DOHH2 (cell line): ENCODE results near the gene LYPD6.

Source experiments
- H3F3A ChIP-seq: fragments of 200-600 bp; sonication (generic), shearing (Covaris generic); 2 replicates; pipeline ENCODE4 v1.6.0; 2016; ENCODE audit warnings: antibody characterized with exemption, mild to moderate bottlenecking; ENCODE audit not compliant: control insufficient read depth, insufficient read depth
- H3K27ac ChIP-seq: fragments of 200-600 bp; sonication (generic); 2 replicates; pipeline ENCODE4 v1.5.1; 2014; ENCODE audit warnings: low read depth, mild to moderate bottlenecking, low read length, moderate library complexity
- H3K27me3 ChIP-seq: fragments of 200-600 bp; sonication (generic); 2 replicates; pipeline ENCODE4 v1.6.1; 2014; ENCODE audit warnings: mild to moderate bottlenecking, low read length, mixed read lengths; ENCODE audit not compliant: control insufficient read depth
- H3K36me3 ChIP-seq: fragments of 200-600 bp; sonication (generic); 2 replicates; pipeline ENCODE4 v1.6.1; 2014; ENCODE audit warnings: mild to moderate bottlenecking, low read length, moderate library complexity, mixed read lengths; ENCODE audit not compliant: control insufficient read depth
- H3K4me1 ChIP-seq: fragments of 200-600 bp; sonication (generic); 2 replicates; pipeline ENCODE4 v1.6.1; 2014; ENCODE audit warnings: mild to moderate bottlenecking, low read length, mixed read lengths; ENCODE audit not compliant: control insufficient read depth
- H3K4me2 ChIP-seq: fragments of 200-600 bp; sonication (generic); 2 replicates; pipeline ENCODE4 v1.6.0; 2014; ENCODE audit warnings: mild to moderate bottlenecking, low read length, moderate library complexity
- H3K4me3 ChIP-seq: fragments of 200-600 bp; sonication (generic); 2 replicates; pipeline ENCODE4 v1.5.1; 2014; ENCODE audit warnings: mild to moderate bottlenecking, low read length, mixed read lengths
- H3K79me2 ChIP-seq: fragments of 200-600 bp; sonication (generic); 2 replicates; pipeline ENCODE4 v1.6.1; 2014; ENCODE audit warnings: mild to moderate bottlenecking, low read length, mixed read lengths; ENCODE audit not compliant: control insufficient read depth
- H3K9me2 ChIP-seq: fragments of 200-600 bp; sonication (generic); replicated peaks from 2 replicates; pipeline ENCODE4 v1.6.1; 2014; ENCODE audit warnings: mild to moderate bottlenecking, low read length, mixed read lengths; ENCODE audit not compliant: control insufficient read depth
- H3K9me3 ChIP-seq: fragments of 200-600 bp; sonication (generic); 2 replicates; pipeline ENCODE4 v1.6.1; 2014; ENCODE audit warnings: antibody characterized with exemption, low read length, mixed read lengths; ENCODE audit not compliant: control insufficient read depth, insufficient read depth
- H4K20me1 ChIP-seq: fragments of 200-600 bp; sonication (generic); 2 replicates; pipeline ENCODE4 v1.6.0; 2014; ENCODE audit warnings: low read depth, mild to moderate bottlenecking, antibody characterized with exemption, low read length, moderate library complexity; ENCODE audit not compliant: control insufficient read depth, insufficient read depth
- EZH2phosphoT487 ChIP-seq: fragments of 200-600 bp; sonication (generic); IDR thresholded peaks from 2 replicates; pipeline ENCODE4 v1.6.1; 2017; ENCODE audit warnings: borderline replicate concordance, mild to moderate bottlenecking, antibody characterized with exemption, low read length, moderate library complexity, mixed read lengths
- TF ChIP-seq, protein P1 (sequence below): fragments of 200-600 bp; sonication (generic); IDR thresholded peaks from one replicate; pipeline ENCODE4 v1.5.1; 2014; ENCODE audit warnings: antibody characterized with exemption, mild to moderate bottlenecking, low read depth, low read length; ENCODE audit not compliant: poor library complexity, severe bottlenecking

LYPD6 gene

DNA sequence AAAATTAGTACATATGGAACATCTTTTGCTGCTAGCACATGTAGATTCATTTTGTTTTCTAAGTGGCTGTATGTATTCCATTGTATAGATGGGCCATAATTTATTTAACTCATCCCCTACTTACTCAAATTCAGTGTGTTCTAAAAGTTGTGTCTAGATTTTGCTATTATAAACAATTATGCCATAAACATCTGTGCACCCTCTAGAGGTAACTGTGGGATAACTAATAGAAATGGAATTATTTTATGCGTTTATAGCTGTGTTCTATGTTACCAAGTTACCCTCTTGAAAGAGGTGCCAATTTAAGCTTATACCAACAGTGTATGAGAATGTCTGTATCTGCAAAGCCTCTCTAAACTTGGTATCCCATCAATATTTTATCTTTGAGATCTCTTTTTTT lies 156.8 kb downstream of the LYPD6 start:
- no peaks in the 10 kb centered on the region for H3K9me2 ChIP-seq
- peaks cover 21% of the 10 kb centered on the region for H3K27me3 ChIP-seq
- no peaks in the 10 kb centered on the region for H3K4me1 ChIP-seq
- no peaks in the 10 kb centered on the region for H3F3A ChIP-seq
- H3K9me3 ChIP-seq: no peaks in the 10 kb centered on the region
- H3K79me2 ChIP-seq: no peaks in the 10 kb centered on the region
- TF ChIP-seq EZH2phosphoT487: no peak
- TF ChIP-seq, protein P1, sequence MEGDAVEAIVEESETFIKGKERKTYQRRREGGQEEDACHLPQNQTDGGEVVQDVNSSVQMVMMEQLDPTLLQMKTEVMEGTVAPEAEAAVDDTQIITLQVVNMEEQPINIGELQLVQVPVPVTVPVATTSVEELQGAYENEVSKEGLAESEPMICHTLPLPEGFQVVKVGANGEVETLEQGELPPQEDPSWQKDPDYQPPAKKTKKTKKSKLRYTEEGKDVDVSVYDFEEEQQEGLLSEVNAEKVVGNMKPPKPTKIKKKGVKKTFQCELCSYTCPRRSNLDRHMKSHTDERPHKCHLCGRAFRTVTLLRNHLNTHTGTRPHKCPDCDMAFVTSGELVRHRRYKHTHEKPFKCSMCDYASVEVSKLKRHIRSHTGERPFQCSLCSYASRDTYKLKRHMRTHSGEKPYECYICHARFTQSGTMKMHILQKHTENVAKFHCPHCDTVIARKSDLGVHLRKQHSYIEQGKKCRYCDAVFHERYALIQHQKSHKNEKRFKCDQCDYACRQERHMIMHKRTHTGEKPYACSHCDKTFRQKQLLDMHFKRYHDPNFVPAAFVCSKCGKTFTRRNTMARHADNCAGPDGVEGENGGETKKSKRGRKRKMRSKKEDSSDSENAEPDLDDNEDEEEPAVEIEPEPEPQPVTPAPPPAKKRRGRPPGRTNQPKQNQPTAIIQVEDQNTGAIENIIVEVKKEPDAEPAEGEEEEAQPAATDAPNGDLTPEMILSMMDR: no peak
- H4K20me1 ChIP-seq: no peaks in the 10 kb centered on the region
- no peak overlapping the region for H3K4me2 ChIP-seq
- H3K4me3 ChIP-seq: no peak overlapping the region
- no peaks in the 10 kb centered on the region for H3K36me3 ChIP-seq
- no peak overlapping the region for H3K27ac ChIP-seq

DNA sequence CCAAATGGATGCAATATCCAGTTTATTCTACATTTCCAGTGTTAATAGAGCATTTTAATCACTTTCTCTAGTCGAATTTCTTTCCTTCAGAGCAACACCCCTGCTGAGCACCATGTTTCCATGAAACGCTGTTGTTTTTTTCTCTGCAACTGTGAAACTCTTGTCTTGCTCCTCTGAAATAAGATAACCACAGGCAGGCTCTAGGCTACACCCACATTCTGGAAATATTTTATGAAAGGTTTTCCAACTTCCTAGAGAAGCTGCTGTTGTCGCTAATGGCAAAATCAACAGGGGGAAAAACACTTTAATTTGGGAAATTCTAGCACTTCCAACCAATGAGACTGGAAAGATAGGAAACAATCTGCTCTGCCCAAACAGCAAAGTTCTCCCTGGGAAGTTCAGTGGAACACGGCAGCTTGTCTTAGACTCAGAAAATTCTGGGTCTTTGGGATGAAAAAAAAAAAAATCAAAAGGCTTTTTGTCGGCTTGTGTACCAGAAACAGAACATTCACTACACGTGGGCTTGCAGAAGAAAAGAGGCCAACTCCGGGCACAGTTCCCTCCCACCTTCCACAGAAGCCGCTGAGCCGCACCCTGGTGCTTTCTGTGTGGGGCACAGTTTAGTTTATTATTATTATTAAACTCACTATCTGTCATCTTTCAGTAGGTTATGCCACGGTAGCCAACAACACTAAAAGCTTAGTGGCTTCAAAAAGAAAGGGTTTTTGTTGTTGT lies 158.5 kb downstream of the LYPD6 start:
- Histone ChIP-seq H3K9me3 (no peaks in the 10 kb centered on the region), H3K36me3 (no peaks in the 10 kb centered on the region), H3K9me2 (no peaks in the 10 kb centered on the region), H3K79me2 (no peaks in the 10 kb centered on the region), H3K27ac (no peak overlapping the region), H3F3A (no peaks in the 10 kb centered on the region), H3K4me3 (no peak overlapping the region), H3K27me3 (peaks cover 13% of the 10 kb centered on the region), H3K4me1 (no peaks in the 10 kb centered on the region), H3K4me2 (no peak overlapping the region), H4K20me1 (no peaks in the 10 kb centered on the region)
- TF ChIP-seq EZH2phosphoT487: no peak

DNA sequence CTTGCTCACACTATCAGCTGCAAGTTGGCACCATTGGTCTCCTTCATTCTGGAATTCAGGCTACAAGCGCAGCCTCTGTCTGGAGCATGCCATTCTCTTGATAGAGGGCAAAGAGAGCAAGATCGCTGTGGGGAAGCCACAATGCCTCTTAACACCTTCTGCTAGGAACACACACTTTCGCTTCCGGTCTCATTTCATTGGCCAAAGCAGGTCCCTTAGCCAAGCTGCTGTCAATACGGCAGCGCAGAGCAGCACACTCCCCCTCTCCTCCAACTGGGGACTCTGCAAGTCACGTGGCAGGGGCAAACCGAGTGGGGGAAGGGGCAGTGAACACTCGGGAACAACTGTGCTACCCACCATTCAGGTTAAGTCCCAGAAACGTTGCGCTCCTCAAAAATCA lies 159.1 kb downstream of the LYPD6 start:
- Histone ChIP-seq H3K79me2 (no peaks in the 10 kb centered on the region), H3K4me2 (no peak overlapping the region), H3K27me3 (peaks cover 13% of the 10 kb centered on the region), H3K36me3 (no peaks in the 10 kb centered on the region), H3K9me3 (no peaks in the 10 kb centered on the region), H3K4me3 (no peak overlapping the region), H4K20me1 (no peaks in the 10 kb centered on the region), H3K9me2 (no peaks in the 10 kb centered on the region), H3K27ac (no peak overlapping the region), H3K4me1 (no peaks in the 10 kb centered on the region), H3F3A (no peaks in the 10 kb centered on the region)
- TF ChIP-seq EZH2phosphoT487: no peak
- TF ChIP-seq, protein P1: no peak

DNA sequence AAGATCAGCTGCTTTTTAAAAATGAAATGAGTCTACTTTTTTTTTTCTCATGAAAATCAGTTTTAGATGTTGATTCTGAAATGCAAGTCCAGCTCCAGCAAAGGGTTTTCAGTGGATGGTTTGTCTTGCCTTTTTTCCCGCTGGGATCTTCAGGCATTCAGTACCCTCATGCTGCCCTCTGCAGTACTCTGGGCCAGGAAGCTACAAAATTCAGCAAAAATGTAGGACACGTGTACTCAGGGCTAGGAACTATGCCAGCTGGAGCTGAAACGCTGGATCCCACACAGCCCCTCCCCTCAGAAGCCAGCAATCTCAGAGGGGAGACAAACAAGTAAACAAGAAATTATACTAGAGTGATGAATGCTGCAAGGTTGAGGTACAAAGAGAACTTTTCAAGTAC lies 159.9 kb downstream of the LYPD6 start:
- Histone ChIP-seq H3K9me3 (no peaks in the 10 kb centered on the region), H3F3A (no peaks in the 10 kb centered on the region), H3K79me2 (no peaks in the 10 kb centered on the region), H3K4me1 (no peaks in the 10 kb centered on the region), H3K9me2 (no peaks in the 10 kb centered on the region), H3K4me3 (no peak overlapping the region), H4K20me1 (no peaks in the 10 kb centered on the region), H3K4me2 (no peak overlapping the region), H3K36me3 (no peaks in the 10 kb centered on the region), H3K27me3 (peaks cover 10% of the 10 kb centered on the region; the same call in 1 of the 2 replicates), H3K27ac (no peak overlapping the region)
- TF ChIP-seq, protein P1: no peak
- TF ChIP-seq EZH2phosphoT487: no peak
